ENCODE data around the gene C1orf56. TPM values are rescaled to one million over a fixed set of nuclear protein-coding genes. Genes with fewer than 3 reads are reported as not detected.

The C1orf56 gene
- total and polyA plus RNA-seq, 11 donors, result 6.3 to 14.2 (median 7.8) TPM

- no peak for ATAC-seq
- Histone ChIP-seq H3K27me3 (no peaks in the 10 kb centered on the region), H3K9me3 (no peaks in the 10 kb centered on the region), H3K4me1 (peaks cover 12 to 89% (median 66%) of the 10 kb centered on the region in 12 donors), H3K36me3 (peaks cover 0 to 7% (median 0%) of the 10 kb centered on the region in 9 donors), H3K4me3 (peak overlapping the region in 10 of 12 donors; percentile 56 to 87 (median 78)), H3K27ac (peak overlapping the region; percentile 80 to 96 (median 91))
- TF ChIP-seq CTCF (IDR thresholded peaks at IDR 0.05), result no peak
- TF ChIP-seq POLR2A (IDR thresholded peaks at IDR 0.05), result no peak
- intact Hi-C loops (cut with DNase I), result loop anchor here in 5 of 10 donors (5.0 kb wide), 4 partner anchors 39 to 139 kb away; partner anchors contain the start of genes CDC42SE1 (in 4 of the 5), C1orf56 (in 1 of the 5), GABPB2 (in 1 of the 5) and SEMA6C (in 1 of the 5)
- WGBS, 4 donors, result 14 to 18% (median 17%) methylated on average over 4 of the region's 4 CpGs
- no peak for DNase-seq
These were observed 39.7 kb upstream of the C1orf56 start for GRCh38 chr1:151007853-151008243.

GRCh38 chr1:151008244-151009205 lies 39.0 kb upstream of the C1orf56 start, which contains the start of gene PRUNE1:
Gene PRUNE1 (plus strand): TSS chr1:151008449. CDS start chr1:151008633, 184 bp downstream.
- peak; percentile 80 to 94 (median 92) for ATAC-seq
- Histone ChIP-seq H3K4me3 (peak within 1 kb of the TSS; percentile 35 to 87 (median 75)), H3K4me1 (peaks cover 12 to 89% (median 66%) of the 10 kb centered on the region in 12 donors), H3K9me3 (no peaks in the 10 kb centered on the region), H3K27me3 (no peaks in the 10 kb centered on the region), H3K27ac (peak within 1 kb of the TSS; percentile 80 to 96 (median 91)), H3K36me3 (peaks cover 0 to 7% (median 0%) of the 10 kb centered on the region in 9 donors)
- intact Hi-C loops (cut with DNase I), result loop anchor here in 5 of 10 donors (5.0 kb wide), 4 partner anchors 39 to 139 kb away; partner anchors contain the start of genes CDC42SE1 (in 4 of the 5), C1orf56 (in 1 of the 5), GABPB2 (in 1 of the 5) and SEMA6C (in 1 of the 5)
- TF ChIP-seq CTCF (IDR thresholded peaks at IDR 0.05) (peak in 2 of 12 donors; percentile 9), POLR2A (IDR thresholded peaks at IDR 0.05) (peak; percentile 56 to 83)
- WGBS, 4 donors, result 0 to 2% (median 1%) methylated on average over 54 to 69 of the region's 69 CpGs
- DNase-seq, result peak; percentile 97 to 98 (median 98)

GRCh38 chr1:151009206-151009587 lies 38.4 kb upstream of the C1orf56 start:
- ATAC-seq, result no peak
- no peaks in the 10 kb centered on the region for H3K27me3 ChIP-seq
- TF ChIP-seq POLR2A (IDR thresholded peaks at IDR 0.05), result no peak
- peak overlapping the region; percentile 35 to 87 (median 75) for H3K4me3 ChIP-seq
- peaks cover 9 to 85% (median 63%) of the 10 kb centered on the region in 12 donors for H3K4me1 ChIP-seq
- intact Hi-C loops (cut with DNase I), result loop anchor here in 5 of 10 donors (5.0 kb wide), 4 partner anchors 38 to 138 kb away; partner anchors contain the start of genes CDC42SE1 (in 4 of the 5), C1orf56 (in 1 of the 5), GABPB2 (in 1 of the 5) and SEMA6C (in 1 of the 5)
- 34 to 58% (median 46%) methylated on average over 3 of the region's 3 CpGs for WGBS, 4 donors
- H3K27ac ChIP-seq, result peak overlapping the region; percentile 80 to 96 (median 90)
- H3K9me3 ChIP-seq, result no peaks in the 10 kb centered on the region
- H3K36me3 ChIP-seq, result peaks cover 0 to 7% (median 0%) of the 10 kb centered on the region in 9 donors
- DNase-seq, result no peak

GRCh38 chr1:151009674-151010345 lies 37.7 kb upstream of the C1orf56 start:
- Histone ChIP-seq H3K27ac (peak overlapping the region in 11 of 12 donors; percentile 89 to 96 (median 91)), H3K36me3 (peaks cover 0 to 7% (median 0%) of the 10 kb centered on the region in 9 donors), H3K9me3 (no peaks in the 10 kb centered on the region), H3K4me1 (peaks cover 6 to 82% (median 59%) of the 10 kb centered on the region in 12 donors), H3K4me3 (peak overlapping the region in 8 of 12 donors; percentile 70 to 87 (median 78)), H3K27me3 (no peaks in the 10 kb centered on the region)
- ATAC-seq (no peak), DNase-seq (no peak)
- TF ChIP-seq POLR2A (IDR thresholded peaks at IDR 0.05), result no peak
- no peak for TF ChIP-seq CTCF (IDR thresholded peaks at IDR 0.05)
- intact Hi-C loops (cut with DNase I), result loop anchor here in 5 of 10 donors (5.0 kb wide), 4 partner anchors 37 to 137 kb away; partner anchors contain the start of genes CDC42SE1 (in 4 of the 5), C1orf56 (in 1 of the 5), GABPB2 (in 1 of the 5) and SEMA6C (in 1 of the 5)
- WGBS, 4 donors, result 94 to 97% (median 96%) methylated on average over 8 of the region's 8 CpGs

Measured in heart left ventricle (tissue), 16 donors.